ENCODE data around the gene OVAAL. TPM values are rescaled to one million over a fixed set of nuclear protein-coding genes. Genes with fewer than 3 reads are reported as not detected.

The OVAAL gene
- total RNA-seq, 2 donors from 2014 or later = 0.62 TPM; not detected in 1

DNA sequence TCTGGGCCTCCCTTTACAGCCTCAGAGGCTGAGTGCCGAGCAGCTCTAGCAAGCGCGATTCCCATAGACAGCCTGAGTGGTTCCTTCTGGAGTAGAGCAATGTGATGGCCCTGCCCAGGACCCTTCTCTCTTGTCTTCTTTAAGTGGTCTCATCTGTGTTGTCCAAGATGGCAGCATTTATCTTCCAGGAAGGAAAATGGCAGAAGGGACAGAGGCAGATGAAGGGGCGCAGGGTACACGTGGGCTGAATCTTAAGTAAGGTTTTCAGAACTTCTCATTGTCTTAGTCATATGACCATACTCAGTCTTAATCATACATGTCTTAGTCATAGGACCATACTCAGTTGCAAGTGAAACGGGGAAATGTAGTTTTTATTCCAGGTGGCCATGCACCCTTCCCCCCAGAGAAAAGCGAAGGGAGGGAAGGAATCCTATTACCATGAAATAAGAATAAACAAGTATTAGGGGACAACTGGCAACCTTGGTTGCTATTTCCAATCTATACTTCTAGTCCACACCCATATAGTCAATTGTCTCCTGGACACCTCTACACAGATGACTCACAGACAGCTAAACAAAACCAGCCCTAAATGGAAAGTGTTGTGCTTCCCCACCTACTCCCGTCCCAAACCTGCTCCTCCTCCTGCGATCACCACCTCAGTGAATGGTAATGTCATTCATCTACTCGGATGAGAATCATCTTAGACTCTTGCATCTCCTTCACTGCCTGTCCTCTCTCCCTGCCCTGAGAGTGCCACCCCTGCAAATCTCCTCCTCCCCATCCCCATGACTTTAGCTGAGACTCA is 13.3 kb downstream of the OVAAL start:
- Histone ChIP-seq H3K27ac (no peak overlapping the region), H3K27me3 (replicated peaks; ENCODE audit: insufficient read depth) (no peaks in the 10 kb centered on the region), H3K4me1 (replicated peaks) (no peaks in the 10 kb centered on the region), H3K9me3 (no peaks in the 10 kb centered on the region), H3K36me3 (no peaks in the 10 kb centered on the region), H3K4me3 (no peak overlapping the region)
- TF ChIP-seq POLR2AphosphoS5 (IDR thresholded peaks at IDR 0.05) (no peak), POLR2A (IDR thresholded peaks at IDR 0.05) (no peak)
- TF ChIP-seq, protein P1, sequence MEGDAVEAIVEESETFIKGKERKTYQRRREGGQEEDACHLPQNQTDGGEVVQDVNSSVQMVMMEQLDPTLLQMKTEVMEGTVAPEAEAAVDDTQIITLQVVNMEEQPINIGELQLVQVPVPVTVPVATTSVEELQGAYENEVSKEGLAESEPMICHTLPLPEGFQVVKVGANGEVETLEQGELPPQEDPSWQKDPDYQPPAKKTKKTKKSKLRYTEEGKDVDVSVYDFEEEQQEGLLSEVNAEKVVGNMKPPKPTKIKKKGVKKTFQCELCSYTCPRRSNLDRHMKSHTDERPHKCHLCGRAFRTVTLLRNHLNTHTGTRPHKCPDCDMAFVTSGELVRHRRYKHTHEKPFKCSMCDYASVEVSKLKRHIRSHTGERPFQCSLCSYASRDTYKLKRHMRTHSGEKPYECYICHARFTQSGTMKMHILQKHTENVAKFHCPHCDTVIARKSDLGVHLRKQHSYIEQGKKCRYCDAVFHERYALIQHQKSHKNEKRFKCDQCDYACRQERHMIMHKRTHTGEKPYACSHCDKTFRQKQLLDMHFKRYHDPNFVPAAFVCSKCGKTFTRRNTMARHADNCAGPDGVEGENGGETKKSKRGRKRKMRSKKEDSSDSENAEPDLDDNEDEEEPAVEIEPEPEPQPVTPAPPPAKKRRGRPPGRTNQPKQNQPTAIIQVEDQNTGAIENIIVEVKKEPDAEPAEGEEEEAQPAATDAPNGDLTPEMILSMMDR (IDR thresholded peaks at IDR 0.05) = no peak
- DNase-seq (ENCODE audit: low spot score) = no peak
- WGBS = 93% methylated on average over 10 of the region's 10 CpGs
- intact Hi-C loops (cut with DNase I) = no loop called here

DNA sequence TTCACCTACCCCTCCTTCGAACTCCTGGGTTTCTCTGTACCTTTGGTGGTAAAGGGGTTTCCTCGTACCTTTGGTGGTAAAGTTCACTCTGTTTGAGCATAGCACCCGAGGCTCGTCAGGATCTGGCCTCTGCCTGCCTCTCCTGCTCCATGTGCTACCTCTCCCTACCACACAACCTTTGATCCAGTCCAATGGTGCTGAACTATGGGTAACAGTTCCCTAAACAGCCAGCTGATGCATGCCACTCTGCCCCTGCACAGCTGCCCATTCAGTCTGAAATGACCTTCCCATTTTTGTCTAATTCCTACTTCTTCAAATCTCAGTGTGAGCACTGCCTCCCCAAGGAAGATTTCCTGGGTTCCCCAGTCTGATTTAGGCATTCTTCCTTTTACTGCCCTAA is 14.0 kb downstream of the OVAAL start:
- H3K27me3 ChIP-seq (replicated peaks; ENCODE audit: insufficient read depth) = no peaks in the 10 kb centered on the region
- 88% methylated on average over 4 of the region's 4 CpGs for WGBS
- no peak overlapping the region for H3K27ac ChIP-seq
- TF ChIP-seq POLR2AphosphoS5 (IDR thresholded peaks at IDR 0.05) (no peak), POLR2A (IDR thresholded peaks at IDR 0.05) (no peak)
- TF ChIP-seq, protein P1 (IDR thresholded peaks at IDR 0.05) = no peak
- no peaks in the 10 kb centered on the region for H3K4me1 ChIP-seq (replicated peaks)
- H3K9me3 ChIP-seq = no peaks in the 10 kb centered on the region
- intact Hi-C loops (cut with DNase I) = no loop called here
- H3K36me3 ChIP-seq = no peaks in the 10 kb centered on the region
- DNase-seq (ENCODE audit: low spot score) = no peak
- H3K4me3 ChIP-seq = no peak overlapping the region

DNA sequence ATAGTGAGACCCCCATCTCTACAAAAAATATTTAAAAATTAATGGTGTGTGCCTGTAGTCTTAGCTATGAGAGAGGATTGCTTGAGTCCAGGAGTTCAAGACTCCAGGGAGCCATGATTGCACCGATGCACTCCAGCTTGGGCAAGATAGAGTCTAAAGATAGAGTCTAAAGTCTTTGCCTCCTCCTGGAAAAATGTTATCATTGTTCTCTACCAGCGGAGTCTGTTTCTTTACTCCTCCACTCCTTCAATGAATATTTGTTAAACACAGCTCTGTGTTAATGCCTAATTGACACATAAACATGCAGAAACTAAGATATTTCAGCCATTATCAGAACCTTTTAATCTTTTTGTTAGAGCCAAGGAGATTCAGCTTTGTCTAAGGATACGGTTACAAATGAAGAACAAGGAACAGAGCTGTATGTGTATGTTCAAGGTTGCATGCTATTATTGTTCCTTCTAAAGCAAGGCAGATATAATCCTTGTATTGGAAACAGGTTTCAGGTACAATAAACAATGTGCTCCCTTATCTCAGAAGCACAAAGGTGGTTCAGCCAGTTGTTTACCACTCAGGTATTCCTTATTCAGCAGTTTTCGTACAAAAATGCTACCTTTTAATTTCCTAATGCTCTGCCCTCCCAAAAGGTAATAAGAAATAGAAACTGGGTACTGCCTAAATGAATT is 15.4 kb downstream of the OVAAL start:
- intact Hi-C loops (cut with DNase I) = no loop called here
- TF ChIP-seq POLR2AphosphoS5 (IDR thresholded peaks at IDR 0.05) (no peak), POLR2A (IDR thresholded peaks at IDR 0.05) (no peak)
- TF ChIP-seq, protein P1 (IDR thresholded peaks at IDR 0.05) = no peak

DNA sequence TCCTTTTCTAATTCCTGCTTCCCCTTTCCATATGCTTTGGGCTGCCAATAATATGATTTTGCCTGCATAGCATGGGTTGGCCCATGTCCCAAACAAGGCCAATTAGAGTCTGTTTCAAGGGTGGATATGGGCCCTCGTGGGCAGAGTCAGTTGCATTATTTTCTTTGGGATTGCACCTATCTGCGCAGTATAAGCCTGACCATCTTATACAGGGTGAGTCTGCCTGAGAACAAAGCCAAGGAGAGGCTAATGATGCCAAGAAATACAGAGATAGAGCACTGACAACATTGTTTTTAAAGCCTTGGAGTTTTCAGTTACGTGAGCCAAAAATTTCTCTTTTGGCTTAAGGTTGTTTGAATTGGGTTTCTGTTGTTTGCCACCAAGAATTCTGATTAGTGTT is 18.6 kb downstream of the OVAAL start:
- H3K27ac ChIP-seq = no peak overlapping the region
- intact Hi-C loops (cut with DNase I) = no loop called here
- peak; percentile 8 for DNase-seq (ENCODE audit: low spot score)
- H3K9me3 ChIP-seq = no peaks in the 10 kb centered on the region
- no peak overlapping the region for H3K4me3 ChIP-seq
- TF ChIP-seq POLR2A (IDR thresholded peaks at IDR 0.05) (no peak), POLR2AphosphoS5 (IDR thresholded peaks at IDR 0.05) (peak; percentile 22)
- TF ChIP-seq, protein P1 (IDR thresholded peaks at IDR 0.05) = no peak
- 48% methylated on average over 3 of the region's 3 CpGs for WGBS
- H3K4me1 ChIP-seq (replicated peaks) = no peaks in the 10 kb centered on the region
- no peaks in the 10 kb centered on the region for H3K36me3 ChIP-seq
- no peaks in the 10 kb centered on the region for H3K27me3 ChIP-seq (replicated peaks; ENCODE audit: insufficient read depth)

More for the DNA sequence above, 15.4 kb downstream of the OVAAL start:
- no peak for DNase-seq (ENCODE audit: low spot score)
- H3K27ac ChIP-seq = no peak overlapping the region
- no peaks in the 10 kb centered on the region for H3K9me3 ChIP-seq
- no peaks in the 10 kb centered on the region for H3K4me1 ChIP-seq (replicated peaks)
- 58% methylated on average over 4 of the region's 4 CpGs for WGBS
- H3K36me3 ChIP-seq = no peaks in the 10 kb centered on the region
- H3K27me3 ChIP-seq (replicated peaks; ENCODE audit: insufficient read depth) = no peaks in the 10 kb centered on the region
- H3K4me3 ChIP-seq = no peak overlapping the region
